ENCODE measurements around the gene NDUFS1. TPM values are rescaled to one million over a fixed set of nuclear protein-coding genes. Genes with fewer than 3 reads are reported as not detected.
"Not testable (repeated sequence)": the region's sequence is repeated elsewhere in the genome, so short reads cannot be mapped to it uniquely, and the experiment has no call there.

The NDUFS1 gene
- total and polyA plus RNA-seq, 4 donors: 16.3 to 87.4 (median 60.5) TPM

- TF ChIP-seq CTCF (IDR thresholded peaks at IDR 0.05; ENCODE audit: control extremely low read depth, extremely low read depth): no peak
- DNase-seq: no peak
- H3K9me3 ChIP-seq (ENCODE audit: control insufficient read depth in 4 of 4, insufficient read depth in 3 of 4, low read length in 3 of 4): no peaks in the 10 kb centered on the region
- no peak for ATAC-seq (ENCODE audit: insufficient read depth, low FRiP score)
- no peaks in the 10 kb centered on the region for H3K36me3 ChIP-seq (ENCODE audit: control insufficient read depth in 4 of 4, insufficient read depth in 4 of 4, low read length in 4 of 4)
- H3K27me3 ChIP-seq (ENCODE audit: control insufficient read depth in 3 of 3, insufficient read depth in 3 of 3, low read length in 2 of 3): no peaks in the 10 kb centered on the region
- 42 to 48% methylated on average over 3 of the region's 3 CpGs for WGBS, 2 donors
- no peak overlapping the region for H3K27ac ChIP-seq (ENCODE audit: low read depth in 1 of 2, low read length in 1 of 2)
- H3K4me1 ChIP-seq (ENCODE audit: control insufficient read depth in 5 of 5, insufficient read depth in 5 of 5, low read length in 5 of 5): no peaks in the 10 kb centered on the region
- no peak overlapping the region for H3K4me3 ChIP-seq
- H3K9ac ChIP-seq (ENCODE audit: insufficient read depth in 1 of 2, low read length in 2 of 2): no peak overlapping the region
Observed at GRCh38 chr2:206176901-206177300, 17.7 kb upstream of the NDUFS1 start.

GRCh38 chr2:206176121-206176520 is 16.9 kb upstream of the NDUFS1 start:
- Histone ChIP-seq H3K9ac (ENCODE audit: insufficient read depth in 1 of 2, low read length in 2 of 2) (no peak overlapping the region), H3K36me3 (ENCODE audit: control insufficient read depth in 4 of 4, insufficient read depth in 4 of 4, low read length in 4 of 4) (no peaks in the 10 kb centered on the region), H3K27ac (ENCODE audit: low read depth in 1 of 2, low read length in 1 of 2) (no peak overlapping the region), H3K27me3 (ENCODE audit: control insufficient read depth in 3 of 3, insufficient read depth in 3 of 3, low read length in 2 of 3) (no peaks in the 10 kb centered on the region), H3K4me3 (no peak overlapping the region), H3K9me3 (ENCODE audit: control insufficient read depth in 4 of 4, insufficient read depth in 3 of 4, low read length in 3 of 4) (no peaks in the 10 kb centered on the region), H3K4me1 (ENCODE audit: control insufficient read depth in 5 of 5, insufficient read depth in 5 of 5, low read length in 5 of 5) (no peaks in the 10 kb centered on the region)
- WGBS, 2 donors: 83 to 92% methylated on average over 2 of the region's 2 CpGs
- no peak for TF ChIP-seq CTCF (IDR thresholded peaks at IDR 0.05; ENCODE audit: control extremely low read depth, extremely low read depth)
- ATAC-seq (ENCODE audit: insufficient read depth, low FRiP score): no peak
- no peak for DNase-seq

GRCh38 chr2:206173147-206173546 is 13.9 kb upstream of the NDUFS1 start:
- WGBS, 2 donors: 93 to 96% methylated on average over 3 to 4 of the region's 4 CpGs
- TF ChIP-seq CTCF (IDR thresholded peaks at IDR 0.05; ENCODE audit: control extremely low read depth, extremely low read depth): no peak
- H3K27ac ChIP-seq (ENCODE audit: low read depth in 1 of 2, low read length in 1 of 2): no peak overlapping the region
- no peaks in the 10 kb centered on the region for H3K4me1 ChIP-seq (ENCODE audit: control insufficient read depth in 5 of 5, insufficient read depth in 5 of 5, low read length in 5 of 5)
- no peak overlapping the region for H3K9ac ChIP-seq (ENCODE audit: insufficient read depth in 1 of 2, low read length in 2 of 2)
- no peak overlapping the region for H3K4me3 ChIP-seq
- DNase-seq (no peak), ATAC-seq (ENCODE audit: insufficient read depth, low FRiP score) (no peak)
- H3K9me3 ChIP-seq (ENCODE audit: control insufficient read depth in 4 of 4, insufficient read depth in 3 of 4, low read length in 3 of 4): no peaks in the 10 kb centered on the region
- no peaks in the 10 kb centered on the region for H3K27me3 ChIP-seq (ENCODE audit: control insufficient read depth in 3 of 3, insufficient read depth in 3 of 3, low read length in 2 of 3)
- H3K36me3 ChIP-seq (ENCODE audit: control insufficient read depth in 4 of 4, insufficient read depth in 4 of 4, low read length in 4 of 4): peaks cover 0 to 3% (median 0%) of the 10 kb centered on the region in 4 donors

GRCh38 chr2:206171624-206172397 is 12.6 kb upstream of the NDUFS1 start:
- 94 to 95% methylated on average over 31 to 33 of the region's 52 CpGs for WGBS, 2 donors
- not testable (repeated sequence) for H3K36me3 ChIP-seq (ENCODE audit: control insufficient read depth in 4 of 4, insufficient read depth in 4 of 4, low read length in 4 of 4); H3K9me3 ChIP-seq (ENCODE audit: control insufficient read depth in 4 of 4, insufficient read depth in 3 of 4, low read length in 3 of 4); H3K9ac ChIP-seq (ENCODE audit: insufficient read depth in 1 of 2, low read length in 2 of 2); ATAC-seq (ENCODE audit: insufficient read depth, low FRiP score); H3K4me3 ChIP-seq; H3K27me3 ChIP-seq (ENCODE audit: control insufficient read depth in 3 of 3, insufficient read depth in 3 of 3, low read length in 2 of 3); H3K4me1 ChIP-seq (ENCODE audit: control insufficient read depth in 5 of 5, insufficient read depth in 5 of 5, low read length in 5 of 5); DNase-seq; H3K27ac ChIP-seq (ENCODE audit: low read depth in 1 of 2, low read length in 1 of 2)

GRCh38 chr2:206168230-206168629 is 9.0 kb upstream of the NDUFS1 start:
- not testable (repeated sequence) for H3K4me1 ChIP-seq (ENCODE audit: control insufficient read depth in 5 of 5, insufficient read depth in 5 of 5, low read length in 5 of 5); ATAC-seq (ENCODE audit: insufficient read depth, low FRiP score); H3K4me3 ChIP-seq; H3K9me3 ChIP-seq (ENCODE audit: control insufficient read depth in 4 of 4, insufficient read depth in 3 of 4, low read length in 3 of 4); H3K27me3 ChIP-seq (ENCODE audit: control insufficient read depth in 3 of 3, insufficient read depth in 3 of 3, low read length in 2 of 3); H3K27ac ChIP-seq (ENCODE audit: low read depth in 1 of 2, low read length in 1 of 2); H3K36me3 ChIP-seq (ENCODE audit: control insufficient read depth in 4 of 4, insufficient read depth in 4 of 4, low read length in 4 of 4); H3K9ac ChIP-seq (ENCODE audit: insufficient read depth in 1 of 2, low read length in 2 of 2); DNase-seq
- 97 to 99% methylated on average over 4 of the region's 4 CpGs for WGBS, 2 donors
